Measurements from ENCODE around the gene PRKCQ.
"Not testable (repeated sequence)": the region's sequence is repeated elsewhere in the genome, so short reads cannot be mapped to it uniquely, and the experiment has no call there.

Gene PRKCQ

DNA sequence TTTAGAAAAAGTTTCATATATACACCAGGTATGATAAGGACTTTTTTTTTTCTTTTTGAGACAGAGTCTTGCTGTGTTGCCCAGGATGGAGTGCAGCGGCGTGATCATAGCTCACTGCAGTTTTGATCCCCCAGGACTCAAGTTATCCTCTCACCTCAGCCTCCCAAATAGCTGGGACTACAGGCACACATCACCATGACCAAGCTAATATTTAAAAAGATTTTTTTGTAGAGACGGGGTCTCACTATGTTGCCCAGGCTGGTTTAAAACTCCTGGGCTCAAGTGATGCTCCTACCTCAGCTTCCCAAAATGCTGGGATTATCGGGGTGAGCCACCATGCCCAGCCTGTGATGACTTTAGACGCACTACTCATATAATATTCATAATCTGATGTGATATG lies 2.2 kb upstream of the PRKCQ start:
- no peak overlapping the region for H2AFZ ChIP-seq (ENCODE audit: insufficient read depth, low read length, poor library complexity)
- no CpG with 5 or more reads among the region's 5 CpGs for WGBS (ENCODE audit: extremely low coverage, insufficient coverage, insufficient read length)

GRCh38 chr10:6581778-6582228 lies 1.7 kb upstream of the PRKCQ start:
- no peak overlapping the region for H3K9ac ChIP-seq (ENCODE audit: low read length)
- no peak overlapping the region for H2BK5ac ChIP-seq (ENCODE audit: low read depth, low read length, poor library complexity)
- no peak overlapping the region for H3K4me3 ChIP-seq (ENCODE audit: low read depth, low read length)
- H3K27me3 ChIP-seq (ENCODE audit: insufficient read depth, low read length) = no peaks in the 10 kb centered on the region
- peaks cover 2% of the 10 kb centered on the region for H3K79me2 ChIP-seq (ENCODE audit: control insufficient read depth, insufficient read depth, low read length, poor library complexity)
- H4K12ac ChIP-seq (ENCODE audit: low read depth, low read length) = no peak overlapping the region
- no peak overlapping the region for H4K8ac ChIP-seq (ENCODE audit: low read depth, low read length)
- H3K23ac ChIP-seq (ENCODE audit: low read length) = no peak overlapping the region
- no peaks in the 10 kb centered on the region for H3K36me3 ChIP-seq (ENCODE audit: control insufficient read depth in 1 of 2, insufficient read depth in 2 of 2, low read length in 2 of 2)
- no peak overlapping the region for H2AFZ ChIP-seq (ENCODE audit: insufficient read depth, low read length, poor library complexity)
- H3K9me3 ChIP-seq (ENCODE audit: insufficient read depth, low read depth, low read length) = no peaks in the 10 kb centered on the region
- no peak overlapping the region for H4K91ac ChIP-seq (ENCODE audit: low read depth, low read length)
- WGBS (ENCODE audit: extremely low coverage, insufficient coverage, insufficient read length) = no CpG with 5 or more reads among the region's 7 CpGs
- no peak overlapping the region for H3K4me2 ChIP-seq (ENCODE audit: low read length)
- no peak overlapping the region for H3K14ac ChIP-seq (ENCODE audit: low read length)
- no peak overlapping the region for H3K18ac ChIP-seq (ENCODE audit: low read length)
- H2BK120ac ChIP-seq (ENCODE audit: insufficient read depth, low read length, poor library complexity) = no peak overlapping the region
- H3K27ac ChIP-seq (ENCODE audit: low read depth, low read length) = no peak overlapping the region
- no peak overlapping the region for H2AK5ac ChIP-seq (ENCODE audit: low read length)
- no peak for DNase-seq
- peaks cover 8% of the 10 kb centered on the region for H3K79me1 ChIP-seq (ENCODE audit: low read length)
- H2BK12ac ChIP-seq (ENCODE audit: low read length) = no peak overlapping the region
- H3K4ac ChIP-seq (ENCODE audit: low read depth, low read length) = no peak overlapping the region
- H3K4me1 ChIP-seq (ENCODE audit: control insufficient read depth in 1 of 2, insufficient read depth in 2 of 2, low read length in 2 of 2) = peaks cover 0 to 3% of the 10 kb centered on the region in 2 experiments

More for the DNA sequence above, 2.2 kb upstream of the PRKCQ start:
- no peak for DNase-seq
- Histone ChIP-seq H4K12ac (ENCODE audit: low read depth, low read length) (no peak overlapping the region), H3K27me3 (ENCODE audit: insufficient read depth, low read length) (no peaks in the 10 kb centered on the region), H3K79me2 (ENCODE audit: control insufficient read depth, insufficient read depth, low read length, poor library complexity) (peaks cover 2% of the 10 kb centered on the region), H3K4me3 (ENCODE audit: low read depth, low read length) (no peak overlapping the region), H2BK12ac (ENCODE audit: low read length) (no peak overlapping the region), H3K9ac (ENCODE audit: low read length) (no peak overlapping the region), H2BK120ac (ENCODE audit: insufficient read depth, low read length, poor library complexity) (no peak overlapping the region), H3K27ac (ENCODE audit: low read depth, low read length) (no peak overlapping the region), H3K9me3 (ENCODE audit: insufficient read depth, low read depth, low read length) (no peaks in the 10 kb centered on the region), H3K18ac (ENCODE audit: low read length) (no peak overlapping the region), H3K4me2 (ENCODE audit: low read length) (no peak overlapping the region), H4K91ac (ENCODE audit: low read depth, low read length) (no peak overlapping the region), H3K36me3 (ENCODE audit: control insufficient read depth in 1 of 2, insufficient read depth in 2 of 2, low read length in 2 of 2) (no peaks in the 10 kb centered on the region), H2AK5ac (ENCODE audit: low read length) (no peak overlapping the region), H3K4ac (ENCODE audit: low read depth, low read length) (no peak overlapping the region), H3K4me1 (ENCODE audit: control insufficient read depth in 1 of 2, insufficient read depth in 2 of 2, low read length in 2 of 2) (peaks cover 0 to 3% of the 10 kb centered on the region in 2 experiments), H3K14ac (ENCODE audit: low read length) (no peak overlapping the region), H3K79me1 (ENCODE audit: low read length) (peaks cover 8% of the 10 kb centered on the region), H4K8ac (ENCODE audit: low read depth, low read length) (no peak overlapping the region), H3K23ac (ENCODE audit: low read length) (no peak overlapping the region), H2BK5ac (ENCODE audit: low read depth, low read length, poor library complexity) (no peak overlapping the region)

- not testable (repeated sequence) for H4K91ac ChIP-seq (ENCODE audit: low read depth, low read length); H3K27me3 ChIP-seq (ENCODE audit: insufficient read depth, low read length); H2BK120ac ChIP-seq (ENCODE audit: insufficient read depth, low read length, poor library complexity); H3K14ac ChIP-seq (ENCODE audit: low read length); H4K8ac ChIP-seq (ENCODE audit: low read depth, low read length); H3K79me1 ChIP-seq (ENCODE audit: low read length); H3K4ac ChIP-seq (ENCODE audit: low read depth, low read length); H3K4me3 ChIP-seq (ENCODE audit: low read depth, low read length); H3K27ac ChIP-seq (ENCODE audit: low read depth, low read length); H3K23ac ChIP-seq (ENCODE audit: low read length); H3K18ac ChIP-seq (ENCODE audit: low read length); H3K4me1 ChIP-seq (ENCODE audit: control insufficient read depth in 1 of 2, insufficient read depth in 2 of 2, low read length in 2 of 2); H4K12ac ChIP-seq (ENCODE audit: low read depth, low read length); H2BK5ac ChIP-seq (ENCODE audit: low read depth, low read length, poor library complexity); DNase-seq; H3K36me3 ChIP-seq (ENCODE audit: control insufficient read depth in 1 of 2, insufficient read depth in 2 of 2, low read length in 2 of 2); H2BK12ac ChIP-seq (ENCODE audit: low read length); H2AFZ ChIP-seq (ENCODE audit: insufficient read depth, low read length, poor library complexity); H2AK5ac ChIP-seq (ENCODE audit: low read length); H3K9me3 ChIP-seq (ENCODE audit: insufficient read depth, low read depth, low read length); H3K79me2 ChIP-seq (ENCODE audit: control insufficient read depth, insufficient read depth, low read length, poor library complexity); H3K4me2 ChIP-seq (ENCODE audit: low read length); H3K9ac ChIP-seq (ENCODE audit: low read length)
- no CpG with 5 or more reads among the region's 7 CpGs for WGBS (ENCODE audit: extremely low coverage, insufficient coverage, insufficient read length)
Measured at GRCh38 chr10:6581223-6581622, 1.1 kb upstream of the PRKCQ start.

GRCh38 chr10:6580279-6581029 lies 378 bp upstream of the PRKCQ start:
- Histone ChIP-seq H3K18ac (ENCODE audit: low read length) (peak overlapping the region; percentile 91), H3K79me1 (ENCODE audit: low read length) (peaks cover 8% of the 10 kb centered on the region), H3K14ac (ENCODE audit: low read length) (peak overlapping the region; percentile 80), H3K9ac (ENCODE audit: low read length) (peak overlapping the region; percentile 90), H3K4me3 (ENCODE audit: low read depth, low read length) (peak overlapping the region; percentile 83), H3K27me3 (ENCODE audit: insufficient read depth, low read length) (no peaks in the 10 kb centered on the region), H2AFZ (ENCODE audit: insufficient read depth, low read length, poor library complexity) (peak overlapping the region; percentile 94), H3K23ac (ENCODE audit: low read length) (no peak overlapping the region), H3K4me1 (ENCODE audit: control insufficient read depth in 1 of 2, insufficient read depth in 2 of 2, low read length in 2 of 2) (peaks cover 0 to 3% of the 10 kb centered on the region in 2 experiments), H3K4ac (ENCODE audit: low read depth, low read length) (peak overlapping the region; percentile 82), H3K9me3 (ENCODE audit: insufficient read depth, low read depth, low read length) (no peaks in the 10 kb centered on the region), H4K12ac (ENCODE audit: low read depth, low read length) (peak overlapping the region; percentile 93), H4K91ac (ENCODE audit: low read depth, low read length) (peak overlapping the region; percentile 85), H3K27ac (ENCODE audit: low read depth, low read length) (peak overlapping the region; percentile 73), H3K4me2 (ENCODE audit: low read length) (peak overlapping the region; percentile 97), H2BK12ac (ENCODE audit: low read length) (peak overlapping the region; percentile 39), H2BK120ac (ENCODE audit: insufficient read depth, low read length, poor library complexity) (peak overlapping the region; percentile 54), H3K79me2 (ENCODE audit: control insufficient read depth, insufficient read depth, low read length, poor library complexity) (peaks cover 2% of the 10 kb centered on the region), H2BK5ac (ENCODE audit: low read depth, low read length, poor library complexity) (peak overlapping the region; percentile 80), H3K36me3 (ENCODE audit: control insufficient read depth in 1 of 2, insufficient read depth in 2 of 2, low read length in 2 of 2) (no peaks in the 10 kb centered on the region), H4K8ac (ENCODE audit: low read depth, low read length) (peak overlapping the region; percentile 87), H2AK5ac (ENCODE audit: low read length) (no peak overlapping the region)
- peak in 1 of 2 donors; percentile 53 for DNase-seq
- WGBS (ENCODE audit: extremely low coverage, insufficient coverage, insufficient read length) = no CpG with 5 or more reads among the region's 56 CpGs
